Measurements from ENCODE around the gene LPIN1. TPM values are rescaled to one million over a fixed set of nuclear protein-coding genes. Genes with fewer than 3 reads are reported as not detected.
A peak's percentile ranks its signal among the peaks of the same experiment; 100 is the strongest.

Gene LPIN1
- total RNA-seq, 1 experiment from 2014 or later: 25.8 TPM

DNA sequence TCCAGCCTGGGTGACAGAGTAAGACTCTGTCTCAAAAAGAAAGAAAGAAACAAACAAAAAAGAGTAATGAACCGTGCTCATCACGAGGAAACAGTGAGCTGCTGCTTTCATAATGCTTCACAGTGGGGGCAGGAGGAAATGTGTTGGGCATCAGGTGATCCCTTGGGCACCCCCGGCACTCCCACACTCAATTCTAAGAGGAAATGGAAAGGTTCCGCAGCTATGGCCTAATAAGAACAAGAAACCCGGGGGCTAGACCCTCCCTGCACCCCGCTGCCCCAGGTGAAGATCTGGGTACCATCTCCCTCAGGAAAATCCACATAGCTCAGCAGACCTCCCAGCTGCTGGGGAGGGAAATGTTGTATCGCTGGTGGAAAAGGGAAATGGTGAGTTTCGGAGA lies 118.9 kb downstream of the LPIN1 start:
- no peak for DNase-seq (ENCODE audit: low spot score)

DNA sequence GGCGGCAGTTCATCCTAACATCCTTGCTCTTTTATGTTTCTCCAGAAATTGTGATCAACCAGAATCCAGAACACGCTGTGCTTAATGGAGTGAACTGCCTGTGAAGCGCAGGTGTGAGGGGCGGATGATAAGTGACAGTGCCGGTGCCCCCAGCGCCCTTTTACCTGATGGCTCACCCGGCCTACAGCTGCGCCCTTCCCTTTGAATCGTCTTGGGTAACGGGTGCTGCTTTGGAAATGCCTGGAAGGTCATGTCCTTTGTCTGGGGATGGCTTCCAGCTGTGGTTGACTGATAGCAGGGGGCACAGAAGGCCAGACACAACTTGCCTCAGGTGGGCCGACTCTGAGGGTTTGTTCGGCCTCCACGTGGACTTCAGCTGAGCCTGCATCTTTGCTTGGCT lies 119.4 kb downstream of the LPIN1 start:
- no peak for DNase-seq (ENCODE audit: low spot score)

DNA sequence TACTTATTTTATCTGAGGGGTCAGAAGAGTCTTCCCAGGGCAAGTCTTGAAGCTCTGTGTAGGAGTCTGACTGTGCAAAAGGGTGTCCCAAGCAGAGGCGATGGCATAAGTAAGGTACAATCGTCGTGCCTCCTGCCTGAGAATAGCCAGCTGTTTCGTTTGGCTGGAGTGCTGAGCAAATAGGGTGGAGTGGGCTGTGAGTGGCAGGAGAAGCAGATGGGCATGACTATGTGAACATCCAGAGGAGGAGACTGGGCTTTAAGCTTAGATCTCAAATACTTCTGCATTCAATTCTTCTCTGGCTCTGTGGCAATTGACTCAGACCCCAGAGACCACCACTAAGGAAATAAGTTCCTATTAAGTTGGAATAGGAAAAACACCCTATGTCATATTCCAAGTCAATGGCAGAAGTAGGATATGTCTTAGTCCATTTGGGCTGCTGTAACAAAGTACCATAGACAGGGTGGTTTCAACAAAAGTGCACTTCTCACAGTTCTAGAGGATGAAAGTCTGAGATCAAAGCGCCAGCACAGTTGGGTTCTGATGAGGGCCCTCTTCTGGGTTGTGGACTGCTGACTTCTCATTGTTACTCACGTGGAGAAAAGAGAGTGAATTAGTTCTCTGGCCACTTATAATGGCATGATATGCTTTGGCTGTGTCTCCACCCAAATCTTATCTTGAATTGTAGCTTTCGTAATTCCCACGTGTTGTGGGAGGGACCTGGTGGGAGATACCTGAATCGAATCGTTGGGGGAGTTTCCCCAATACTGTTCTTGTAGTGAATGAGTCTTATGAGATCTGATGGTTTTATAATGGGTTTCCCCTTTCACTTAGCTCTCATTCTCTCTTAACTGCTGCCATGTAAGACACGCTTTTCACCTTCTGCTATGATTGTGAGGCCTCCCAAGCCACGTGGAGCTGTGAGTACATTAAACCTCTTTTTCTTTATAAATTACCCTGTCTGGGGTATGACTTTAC lies 120.2 kb downstream of the LPIN1 start:
- no peak for DNase-seq (ENCODE audit: low spot score)

- peak; percentile 69 for DNase-seq (ENCODE audit: low spot score)
Measured at GRCh38 chr2:11867926-11868325, 121.5 kb downstream of the LPIN1 start.

DNA sequence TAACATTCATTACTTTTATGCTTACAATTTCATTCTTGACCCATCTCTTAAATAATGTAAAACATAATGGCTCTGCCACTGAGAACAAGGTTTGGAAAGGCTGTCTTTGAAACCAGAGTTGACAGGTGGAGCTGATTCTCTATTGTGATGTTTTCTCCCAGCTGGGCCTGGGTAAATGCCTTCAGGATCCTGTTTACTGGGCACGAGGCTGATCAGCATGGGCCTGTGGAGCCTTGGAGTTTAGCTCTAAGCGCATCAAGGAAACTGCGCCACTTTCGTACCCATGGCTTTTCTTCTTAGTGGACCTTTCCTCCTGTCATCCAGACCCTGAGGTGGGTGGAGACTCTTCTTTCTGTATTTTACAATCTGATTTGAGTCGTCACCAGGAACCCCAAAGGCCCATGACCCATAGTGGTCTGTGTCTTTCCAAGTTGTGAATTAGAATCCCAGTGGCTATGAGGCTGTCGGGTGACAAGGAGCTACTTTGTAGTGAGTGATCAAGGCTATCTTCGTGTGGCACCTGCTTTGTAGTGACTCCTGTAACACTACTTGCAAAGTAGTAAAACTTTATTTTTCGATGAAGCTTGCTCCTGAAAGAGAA lies 123.1 kb downstream of the LPIN1 start:
- no peak for DNase-seq (ENCODE audit: low spot score)

GRCh38 chr2:11870064-11870463 lies 123.6 kb downstream of the LPIN1 start:
- no peak for DNase-seq (ENCODE audit: low spot score)

DNA sequence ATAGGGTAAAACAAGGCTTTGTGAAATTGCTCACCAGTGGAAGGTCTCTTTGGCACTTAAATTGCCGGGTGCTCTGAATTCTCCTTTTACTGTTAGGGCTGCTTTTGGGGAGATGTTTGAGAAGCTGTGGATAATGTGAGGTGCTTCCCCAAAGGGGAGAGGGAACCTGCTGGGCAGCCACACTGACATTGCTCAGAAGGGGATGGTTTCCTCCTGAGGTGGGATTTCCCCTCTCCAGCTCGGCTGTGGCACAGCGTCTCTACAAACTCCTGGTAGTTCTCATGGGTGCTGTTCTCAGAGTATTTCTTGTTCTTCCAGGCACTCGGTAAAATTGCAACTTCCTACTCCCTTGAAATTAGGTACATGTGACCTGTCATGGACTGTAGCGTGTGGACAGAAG lies 124.2 kb downstream of the LPIN1 start:
- DNase-seq (ENCODE audit: low spot score): no peak

- DNase-seq (ENCODE audit: low spot score): no peak
Measured at GRCh38 chr2:11871421-11871820, 125.0 kb downstream of the LPIN1 start.

DNA sequence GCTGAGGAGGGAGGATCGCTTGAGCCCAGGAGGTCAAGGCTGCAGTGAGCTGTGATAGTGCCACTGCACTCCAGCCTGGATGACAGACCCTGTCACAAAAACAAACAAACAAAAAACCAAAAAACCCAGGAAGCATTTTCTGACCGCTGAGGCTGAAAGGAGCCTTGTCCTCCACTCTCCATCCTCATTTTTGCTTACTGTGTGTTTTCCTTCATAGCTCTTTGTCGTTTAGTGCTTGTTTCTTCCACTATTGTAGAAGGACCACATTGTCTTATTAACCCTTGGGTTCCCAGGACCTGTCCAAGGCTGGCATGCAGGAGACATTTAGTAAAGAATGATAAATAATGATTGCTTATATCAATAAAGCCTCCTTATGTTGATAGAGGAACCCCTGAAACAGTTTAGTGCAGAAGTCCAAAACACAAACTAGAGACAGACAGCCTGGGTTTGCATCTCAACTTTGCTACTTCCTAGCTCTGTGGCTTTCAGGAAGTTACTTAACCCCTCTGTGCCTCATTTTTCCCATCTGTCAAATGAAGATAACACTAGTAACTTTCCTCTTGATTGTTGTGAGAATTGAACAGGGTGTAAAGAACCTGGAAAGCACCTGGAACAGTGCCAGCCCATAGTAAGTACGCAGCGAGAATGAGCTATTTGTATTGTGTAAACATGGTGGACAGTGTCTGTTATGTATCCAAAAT lies 126.0 kb downstream of the LPIN1 start:
- DNase-seq (ENCODE audit: low spot score): peak; percentile 26

DNA sequence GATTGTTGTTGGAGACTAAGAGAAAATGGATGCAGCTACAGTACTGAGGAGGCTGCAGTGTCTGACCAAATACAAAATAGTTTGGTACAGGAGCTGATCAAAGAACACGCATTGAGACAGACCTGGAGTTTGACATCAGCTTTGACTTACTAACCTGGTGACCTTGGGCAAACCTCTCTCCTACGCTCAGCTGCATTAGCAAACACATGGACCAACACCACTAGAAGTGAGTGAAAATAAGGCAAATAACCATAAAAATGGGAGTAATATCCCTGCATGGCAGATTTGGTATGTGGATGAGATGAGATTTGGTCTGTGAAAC lies 126.5 kb downstream of the LPIN1 start:
- DNase-seq (ENCODE audit: low spot score): no peak

GRCh38 chr2:11873356-11874154 lies 127.1 kb downstream of the LPIN1 start:
- no peak for DNase-seq (ENCODE audit: low spot score)

DNA sequence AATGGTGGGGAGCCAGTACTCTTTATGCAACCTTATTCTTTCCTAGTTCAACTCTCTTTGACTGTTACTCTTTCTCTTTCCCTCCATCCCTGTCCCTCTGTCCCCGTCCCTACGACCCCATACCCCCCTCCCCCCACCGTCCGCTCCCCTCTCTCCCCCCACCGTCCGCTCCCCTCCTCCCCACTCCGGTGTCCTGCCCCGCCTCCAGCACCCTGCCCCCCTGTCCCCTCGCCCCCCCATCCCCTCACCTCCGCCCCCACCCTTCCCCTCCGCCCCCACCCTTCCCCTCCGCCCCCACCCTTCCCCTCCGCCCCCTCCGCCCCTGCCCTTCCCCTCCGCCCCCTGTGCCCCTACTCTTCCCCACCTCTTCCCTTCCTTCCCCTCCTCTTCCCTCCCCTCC lies 128.4 kb downstream of the LPIN1 start:
- no peak for DNase-seq (ENCODE audit: low spot score)

- no peak for DNase-seq (ENCODE audit: low spot score)
Measured at GRCh38 chr2:11875481-11875880, 129.0 kb downstream of the LPIN1 start.

- DNase-seq (ENCODE audit: low spot score): no peak
Measured at GRCh38 chr2:11876436-11876835, 130.0 kb downstream of the LPIN1 start.

DNA sequence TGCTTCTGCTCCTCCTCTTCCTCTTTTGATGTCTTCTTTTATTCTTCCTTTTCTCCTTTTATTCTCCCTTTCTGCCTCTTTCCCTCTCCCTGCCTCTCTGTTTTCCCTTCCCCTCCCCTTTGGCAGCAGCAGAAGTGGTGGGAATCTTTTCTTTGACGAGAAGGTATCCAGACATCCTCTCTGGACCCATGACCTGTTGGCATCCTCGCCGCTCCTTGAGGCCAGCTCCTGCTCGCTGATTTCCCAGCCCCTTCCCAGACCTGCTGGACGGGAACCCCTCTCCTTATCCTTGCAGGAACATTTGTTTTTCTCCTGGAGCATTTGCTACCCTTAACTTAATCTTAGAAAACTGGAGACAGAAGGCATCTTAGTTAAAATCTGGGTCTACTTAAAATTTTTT lies 130.5 kb downstream of the LPIN1 start:
- DNase-seq (ENCODE audit: low spot score): no peak

Other genes starting within 250 kb of the LPIN1 start
- 2.8 and 3.4 TPM in 2 replicates for gene GREB1, start 212.6 kb upstream of the LPIN1 start, total RNA-seq (2014; rRNA removed; shearing (Covaris generic))
- not detected in 2 replicates for gene NTSR2, start 76.4 kb upstream of the LPIN1 start, total RNA-seq (2014; rRNA removed; shearing (Covaris generic))

All from A172 (cell line).